Mesenchymal stem cell (in vitro differentiated cells and primary cell): ENCODE results near the gene ASAH2. TPM values are rescaled to one million over a fixed set of nuclear protein-coding genes. Genes with fewer than 3 reads are reported as not detected.

Experiments used
- DNase-seq: peaks from one replicate; pipeline ENCODE4 v3.0.0-alpha.2; 2013
- H2AFZ ChIP-seq: one replicate; pipeline ENCODE4 v1.6.1; 2013; ENCODE audit warnings: low read depth, mild to moderate bottlenecking, control low read depth, inconsistent platforms, low read length, moderate library complexity
- H2AK5ac ChIP-seq: 2 replicates; pipeline ENCODE4 v1.6.1; 2013; ENCODE audit warnings: low read length, moderate library complexity, mild to moderate bottlenecking, inconsistent platforms; ENCODE audit not compliant: severe bottlenecking
- H2BK120ac ChIP-seq: one replicate; pipeline ENCODE4 v1.6.1; 2013; ENCODE audit warnings: low read depth, mild to moderate bottlenecking, inconsistent platforms, low read length, moderate library complexity
- H2BK12ac ChIP-seq, 2 experiments: one replicate each; pipeline ENCODE4 v1.6.1; 2013; ENCODE audit warnings: inconsistent platforms in 2 of 2, low read length in 2 of 2, mild to moderate bottlenecking in 2 of 2, moderate library complexity in 2 of 2, control low read depth in 1 of 2
- H2BK15ac ChIP-seq: one replicate; pipeline ENCODE4 v1.6.1; 2013; ENCODE audit warnings: mild to moderate bottlenecking, low read depth, inconsistent platforms; ENCODE audit not compliant: poor library complexity, severe bottlenecking
- H2BK5ac ChIP-seq: 2 replicates; pipeline ENCODE4 v1.6.1; 2013; ENCODE audit warnings: low read depth, mild to moderate bottlenecking, low read length, control low read depth, inconsistent platforms; ENCODE audit not compliant: poor library complexity, severe bottlenecking
- H3K14ac ChIP-seq, 2 experiments: one replicate each; pipeline ENCODE4 v1.6.1; 2013; ENCODE audit warnings: inconsistent platforms in 2 of 2, low read length in 2 of 2, control low read depth in 1 of 2, mild to moderate bottlenecking in 1 of 2, moderate library complexity in 1 of 2
- H3K18ac ChIP-seq, 2 experiments: one replicate each; pipeline ENCODE4 v1.6.1; 2013; ENCODE audit warnings: inconsistent platforms in 2 of 2, low read length in 2 of 2, control low read depth in 1 of 2, low read depth in 1 of 2, mild to moderate bottlenecking in 1 of 2
- H3K23ac ChIP-seq, 2 experiments: one replicate each; pipeline ENCODE4 v1.6.1; 2013; ENCODE audit warnings: inconsistent platforms in 2 of 2, low read length in 2 of 2, mild to moderate bottlenecking in 2 of 2, moderate library complexity in 2 of 2, control low read depth in 1 of 2
- H3K27ac ChIP-seq: 2 replicates; pipeline ENCODE4 v1.5.1; 2013; ENCODE audit warnings: mild to moderate bottlenecking, moderate library complexity, low read length, control low read depth, inconsistent platforms; ENCODE audit not compliant: poor library complexity, severe bottlenecking
- H3K27me3 ChIP-seq, 2 experiments: 2 replicates each; pipeline versions ENCODE4 v1.6.1 to v1.7.0; 2013; ENCODE audit warnings: low read length in 2 of 2, mild to moderate bottlenecking in 2 of 2, moderate library complexity in 2 of 2, control low read depth in 1 of 2, inconsistent platforms in 1 of 2; ENCODE audit not compliant: control insufficient read depth in 1 of 2, insufficient read depth in 1 of 2
- H3K36me3 ChIP-seq, 2 experiments: 2 replicates each; pipeline versions ENCODE4 v1.6.1 to v1.7.0; 2013; ENCODE audit warnings: low read length in 2 of 2, control low read depth in 1 of 2, inconsistent platforms in 1 of 2, low read depth in 1 of 2, mild to moderate bottlenecking in 1 of 2; ENCODE audit not compliant: insufficient read depth in 2 of 2, control insufficient read depth in 1 of 2
- H3K4ac ChIP-seq, 2 experiments: one replicate each; pipeline ENCODE4 v1.6.1; 2013; ENCODE audit warnings: inconsistent platforms in 2 of 2, low read length in 2 of 2, mild to moderate bottlenecking in 2 of 2, moderate library complexity in 2 of 2, control low read depth in 1 of 2, low read depth in 1 of 2
- H3K4me1 ChIP-seq: 2 replicates; pipeline ENCODE4 v1.6.1; 2013; ENCODE audit warnings: low read depth, low read length, control low read depth; ENCODE audit not compliant: control insufficient read depth, insufficient read depth
- H3K4me2 ChIP-seq: 2 replicates; pipeline ENCODE4 v1.6.1; 2013; ENCODE audit warnings: low read length, mild to moderate bottlenecking, inconsistent platforms; ENCODE audit not compliant: poor library complexity, severe bottlenecking
- H3K4me3 ChIP-seq, 2 experiments: 2 replicates each; pipeline versions ENCODE4 v1.5.1 to v1.7.0; 2013; ENCODE audit warnings: low read length in 2 of 2, mild to moderate bottlenecking in 2 of 2, control low read depth in 1 of 2, low read depth in 1 of 2; ENCODE audit not compliant: insufficient read depth in 1 of 2
- H3K79me1 ChIP-seq: replicated peaks from 2 replicates; pipeline ENCODE4 v1.6.1; 2013; ENCODE audit warnings: mild to moderate bottlenecking, control low read depth, low read length, inconsistent platforms; ENCODE audit not compliant: poor library complexity, severe bottlenecking
- H3K9ac ChIP-seq: 2 replicates; pipeline ENCODE4 v1.7.0; 2013; ENCODE audit warnings: mild to moderate bottlenecking, low read length, moderate library complexity
- H3K9me3 ChIP-seq: 2 replicates; pipeline ENCODE4 v1.7.0; 2013; ENCODE audit warnings: mild to moderate bottlenecking, low read length; ENCODE audit not compliant: control insufficient read depth
- H4K8ac ChIP-seq: one replicate; pipeline ENCODE4 v1.6.1; 2013; ENCODE audit warnings: inconsistent platforms, mild to moderate bottlenecking, low read length, moderate library complexity
- H4K91ac ChIP-seq: one replicate; pipeline ENCODE4 v1.6.1; 2013; ENCODE audit warnings: mild to moderate bottlenecking, low read length, inconsistent platforms
- WGBS: methylation state at CpG from one replicate; pipeline ENCODE4 v1.1.7; 2013; ENCODE audit warnings: mixed read lengths; 5-methylcytosine and 5-hydroxymethylcytosine counted together
- polyA plus RNA-seq, 2 experiments: library from polyadenylated mRNA; stranded (reverse); fragments of 200-250 nt; gene quantifications; one replicate each; pipeline ENCODE4 v1.2.3, GENCODE V29; 2013

The ASAH2 gene
- 2.0 TPM for polyA plus RNA-seq (2013, experiment 1 of 2)
- polyA plus RNA-seq (2013, experiment 2 of 2), result 1.7 TPM

GRCh38 chr10:50251394-50251793 lies at the start of gene ASAH2:
Gene ASAH2 (minus strand): TSS chr10:50251516. CDS start chr10:50248610, 2,906 bp downstream.
- H2BK5ac ChIP-seq, result no peak within 1 kb of the TSS
- 0% methylated on average over 1 of the region's 1 CpG for WGBS
- H3K14ac ChIP-seq, result no peak within 1 kb of the TSS

GRCh38 chr10:50299948-50300669 lies 48.8 kb upstream of the ASAH2 start:
- Histone ChIP-seq H3K18ac (no peak overlapping the region), H3K36me3 (peaks cover 0 to 9% of the 10 kb centered on the region in 2 experiments), H3K9ac (no peak overlapping the region), H3K27me3 (no peaks in the 10 kb centered on the region), H2BK120ac (no peak overlapping the region), H3K27ac (no peak overlapping the region), H2AFZ (no peak overlapping the region), H2AK5ac (no peak overlapping the region), H3K4me2 (no peak overlapping the region), H4K91ac (no peak overlapping the region), H3K23ac (no peak overlapping the region), H2BK15ac (no peak overlapping the region), H3K79me1 (no peaks in the 10 kb centered on the region), H3K4me3 (no peak overlapping the region), H3K14ac (no peak overlapping the region), H3K9me3 (peaks cover 25% of the 10 kb centered on the region), H2BK5ac (no peak overlapping the region), H2BK12ac (no peak overlapping the region), H4K8ac (no peak overlapping the region), H3K4me1 (no peaks in the 10 kb centered on the region), H3K4ac (no peak overlapping the region)
- DNase-seq, result no peak
- WGBS, result 89% methylated on average over 1 of the region's 1 CpG

More at GRCh38 chr10:50251394-50251793, at the start of gene ASAH2:
- no peak within 1 kb of the TSS for H4K91ac ChIP-seq
- H3K27ac ChIP-seq, result no peak within 1 kb of the TSS
- no peak within 1 kb of the TSS for H3K4ac ChIP-seq
- no peak within 1 kb of the TSS for H2BK120ac ChIP-seq
- no peaks in the 10 kb centered on the region for H3K9me3 ChIP-seq
- H2BK12ac ChIP-seq, result no peak within 1 kb of the TSS
- no peak within 1 kb of the TSS for H4K8ac ChIP-seq
- H3K36me3 ChIP-seq, result no peaks in the 10 kb centered on the region
- no peak within 1 kb of the TSS for H3K18ac ChIP-seq
- no peak within 1 kb of the TSS for H3K9ac ChIP-seq
- no peak within 1 kb of the TSS for H3K4me2 ChIP-seq
- no peak for DNase-seq
- no peak within 1 kb of the TSS for H3K4me3 ChIP-seq
- H3K27me3 ChIP-seq, result peaks cover 18 to 29% of the 10 kb centered on the region in 2 experiments
- no peak within 1 kb of the TSS for H2AFZ ChIP-seq
- no peak within 1 kb of the TSS for H3K23ac ChIP-seq
- H2AK5ac ChIP-seq, result no peak within 1 kb of the TSS
- no peaks in the 10 kb centered on the region for H3K79me1 ChIP-seq
- no peaks in the 10 kb centered on the region for H3K4me1 ChIP-seq
- no peak within 1 kb of the TSS for H2BK15ac ChIP-seq

GRCh38 chr10:50295367-50295766 lies 44.1 kb upstream of the ASAH2 start:
- Histone ChIP-seq H3K27ac (no peak overlapping the region), H2AK5ac (no peak overlapping the region), H3K9ac (no peak overlapping the region), H3K4me2 (no peak overlapping the region), H3K18ac (no peak overlapping the region), H2AFZ (no peak overlapping the region), H4K91ac (no peak overlapping the region), H3K36me3 (peaks cover 0 to 3% of the 10 kb centered on the region in 2 experiments), H3K4me1 (no peaks in the 10 kb centered on the region), H2BK120ac (no peak overlapping the region), H3K4ac (no peak overlapping the region), H3K79me1 (no peaks in the 10 kb centered on the region), H3K23ac (no peak overlapping the region), H2BK15ac (no peak overlapping the region), H2BK5ac (no peak overlapping the region), H3K27me3 (no peaks in the 10 kb centered on the region), H2BK12ac (no peak overlapping the region), H3K4me3 (no peak overlapping the region), H4K8ac (no peak overlapping the region), H3K9me3 (peaks cover 25% of the 10 kb centered on the region), H3K14ac (no peak overlapping the region)
- DNase-seq, result no peak
- WGBS, result 71% methylated on average over 1 of the region's 1 CpG

GRCh38 chr10:50294582-50294981 lies 43.3 kb upstream of the ASAH2 start:
- no peak overlapping the region for H3K14ac ChIP-seq
- no peak overlapping the region for H4K8ac ChIP-seq
- no peak overlapping the region for H2BK5ac ChIP-seq
- H3K4ac ChIP-seq, result no peak overlapping the region
- no peak overlapping the region for H4K91ac ChIP-seq
- H3K18ac ChIP-seq, result no peak overlapping the region
- no peak overlapping the region for H2BK120ac ChIP-seq
- no peaks in the 10 kb centered on the region for H3K27me3 ChIP-seq
- no peak overlapping the region for H3K23ac ChIP-seq
- no peak overlapping the region for H2AK5ac ChIP-seq
- H3K9me3 ChIP-seq, result peaks cover 17% of the 10 kb centered on the region
- H3K36me3 ChIP-seq, result peaks cover 0 to 3% of the 10 kb centered on the region in 2 experiments
- WGBS, result 83% methylated on average over 1 of the region's 1 CpG
- H3K9ac ChIP-seq, result no peak overlapping the region
- no peak overlapping the region for H2AFZ ChIP-seq
- H3K79me1 ChIP-seq, result no peaks in the 10 kb centered on the region
- no peak overlapping the region for H3K4me2 ChIP-seq
- H3K4me1 ChIP-seq, result no peaks in the 10 kb centered on the region
- no peak overlapping the region for H3K4me3 ChIP-seq
- no peak for DNase-seq
- no peak overlapping the region for H2BK12ac ChIP-seq
- H2BK15ac ChIP-seq, result peak overlapping the region; percentile 19
- H3K27ac ChIP-seq, result no peak overlapping the region
